GM12878 (cell line): ENCODE measurements around the gene CHAF1A.
A peak's percentile ranks its signal among the peaks of the same experiment; 100 is the strongest.

Experiments used
- CBFB ChIP-seq: IDR thresholded peaks from 2 replicates; pipeline ENCODE4 v1.6.1; 2016; ENCODE audit warnings: antibody characterized with exemption, low read depth
- CEBPB ChIP-seq, 2 experiments: fragments of 150-350 bp in 1 of 2; IDR thresholded peaks; 2 replicates each; pipeline ENCODE4 v1.6.1; 2012 to 2014; ENCODE audit warnings: low read depth in 2 of 2, low read length in 2 of 2, borderline replicate concordance in 1 of 2, inconsistent platforms in 1 of 2
- CREM ChIP-seq: IDR thresholded peaks from 2 replicates; pipeline ENCODE4 v1.6.1; 2014; ENCODE audit warnings: antibody characterized with exemption, low read depth
- EZH2 ChIP-seq: IDR thresholded peaks from 2 replicates; pipeline ENCODE4 v1.6.1; 2012; ENCODE audit warnings: low read depth, mild to moderate bottlenecking, control low read depth, inconsistent platforms, low read length, borderline replicate concordance; ENCODE audit not compliant: control insufficient read depth
- FOS ChIP-seq: IDR thresholded peaks from 3 replicates; pipeline ENCODE4 v1.6.1; 2011; ENCODE audit warnings: borderline replicate concordance; ENCODE audit not compliant: insufficient read length; ENCODE audit errors: extremely low read depth
- GABPA ChIP-seq: IDR thresholded peaks from 2 replicates; pipeline ENCODE4 v1.6.1; 2014; ENCODE audit warnings: antibody characterized with exemption, low read depth, mild to moderate bottlenecking, inconsistent platforms
- NR2C1 ChIP-seq: fragments of 450-650 bp; IDR thresholded peaks from 2 replicates; pipeline ENCODE4 v1.6.1; 2017; ENCODE audit warnings: antibody characterized with exemption, mild to moderate bottlenecking, moderate library complexity
- POLR2A ChIP-seq: IDR thresholded peaks from 2 replicates; pipeline ENCODE4 v1.6.1; 2011; ENCODE audit warnings: low read depth, mild to moderate bottlenecking, low read length
- POLR2AphosphoS5 ChIP-seq: IDR thresholded peaks from 2 replicates; pipeline ENCODE4 v1.6.1; 2011; ENCODE audit warnings: mild to moderate bottlenecking, low read length, inconsistent platforms
- TARDBP ChIP-seq: IDR thresholded peaks from 2 replicates; pipeline ENCODE4 v1.6.1; 2016; ENCODE audit warnings: borderline replicate concordance
- TCF12 ChIP-seq: IDR thresholded peaks from 2 replicates; pipeline ENCODE4 v1.6.1; 2011; ENCODE audit warnings: low read depth, mild to moderate bottlenecking, low read length
- ZNF274 ChIP-seq: IDR thresholded peaks from one replicate; pipeline ENCODE4 v1.8.0; 2011; ENCODE audit not compliant: insufficient read length, insufficient read depth
- TF ChIP-seq, protein P1 (sequence below), 3 experiments: IDR thresholded peaks in 2 of 3; conservative IDR thresholded peaks in 1 of 3; 2 replicates each; pipeline ENCODE4 v1.5.1; 2011; ENCODE audit warnings: low read depth in 3 of 3, low read length in 3 of 3, mild to moderate bottlenecking in 3 of 3, control low read depth in 2 of 3, moderate library complexity in 2 of 3, inconsistent platforms in 1 of 3, mixed read lengths in 1 of 3; ENCODE audit not compliant: control insufficient read depth in 2 of 3, insufficient read depth in 1 of 3; ENCODE audit errors: extremely low read depth in 1 of 3
- TF ChIP-seq, protein P2 (sequence below): IDR thresholded peaks from 2 replicates; pipeline ENCODE4 v1.6.1; 2011; ENCODE audit warnings: borderline replicate concordance, low read depth, mild to moderate bottlenecking, moderate library complexity, mixed read lengths, low read length; ENCODE audit not compliant: insufficient read depth; ENCODE audit errors: extremely low read length

DNA sequence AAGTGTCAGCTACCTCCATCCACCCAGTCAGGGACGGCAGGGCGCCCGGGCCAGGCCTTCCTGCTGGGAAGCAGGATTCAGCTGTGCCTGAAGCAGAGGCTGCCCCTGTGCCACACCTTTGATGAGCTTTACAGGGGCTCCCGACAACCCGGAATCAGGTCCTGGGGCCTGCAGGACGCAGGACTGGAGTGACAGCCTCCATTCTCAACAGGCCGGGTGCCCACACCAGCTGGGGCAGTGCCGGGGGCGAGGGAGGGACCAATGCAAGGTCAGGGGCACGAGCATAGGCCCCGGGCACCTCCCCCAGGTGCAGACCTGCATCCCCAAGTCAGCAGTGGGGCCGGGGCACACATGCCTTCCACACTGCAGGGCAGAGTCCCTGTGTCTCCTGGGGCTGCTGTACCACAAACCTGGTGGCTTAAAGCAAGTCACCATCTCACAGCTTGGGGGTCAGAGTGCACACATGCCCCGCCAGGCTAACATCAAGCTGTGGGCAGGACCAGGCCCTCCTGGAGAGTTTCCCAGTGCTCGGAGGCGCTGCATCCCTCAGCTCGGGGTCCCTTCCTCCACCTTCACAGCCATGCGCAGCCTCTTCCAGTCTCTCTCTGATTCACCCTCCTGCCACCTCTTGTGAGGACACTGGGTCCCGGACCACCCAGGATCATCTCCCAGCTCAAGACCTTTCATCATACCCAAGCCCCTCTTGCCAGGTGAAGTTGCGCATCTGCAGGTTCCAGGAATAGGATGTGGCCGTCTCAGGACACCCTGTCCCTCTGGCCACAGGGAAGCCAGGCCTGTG lies 41.7 kb downstream of the CHAF1A start:
- TF ChIP-seq ZNF274 (no peak), CEBPB (IDR thresholded peaks at IDR 0.05; ENCODE audit: borderline replicate concordance in 1 of 2, low read depth in 2 of 2, low read length in 2 of 2) (no peak), POLR2A (peak; percentile 45; the same call in 1 of the 2 replicates), FOS (no peak), TCF12 (no peak), GABPA (no peak), NR2C1 (no peak), POLR2AphosphoS5 (peak; percentile 42; the same call in 1 of the 2 replicates), CBFB (no peak), CREM (no peak), TARDBP (no peak), EZH2 (no peak)
- TF ChIP-seq, protein P1, sequence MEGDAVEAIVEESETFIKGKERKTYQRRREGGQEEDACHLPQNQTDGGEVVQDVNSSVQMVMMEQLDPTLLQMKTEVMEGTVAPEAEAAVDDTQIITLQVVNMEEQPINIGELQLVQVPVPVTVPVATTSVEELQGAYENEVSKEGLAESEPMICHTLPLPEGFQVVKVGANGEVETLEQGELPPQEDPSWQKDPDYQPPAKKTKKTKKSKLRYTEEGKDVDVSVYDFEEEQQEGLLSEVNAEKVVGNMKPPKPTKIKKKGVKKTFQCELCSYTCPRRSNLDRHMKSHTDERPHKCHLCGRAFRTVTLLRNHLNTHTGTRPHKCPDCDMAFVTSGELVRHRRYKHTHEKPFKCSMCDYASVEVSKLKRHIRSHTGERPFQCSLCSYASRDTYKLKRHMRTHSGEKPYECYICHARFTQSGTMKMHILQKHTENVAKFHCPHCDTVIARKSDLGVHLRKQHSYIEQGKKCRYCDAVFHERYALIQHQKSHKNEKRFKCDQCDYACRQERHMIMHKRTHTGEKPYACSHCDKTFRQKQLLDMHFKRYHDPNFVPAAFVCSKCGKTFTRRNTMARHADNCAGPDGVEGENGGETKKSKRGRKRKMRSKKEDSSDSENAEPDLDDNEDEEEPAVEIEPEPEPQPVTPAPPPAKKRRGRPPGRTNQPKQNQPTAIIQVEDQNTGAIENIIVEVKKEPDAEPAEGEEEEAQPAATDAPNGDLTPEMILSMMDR (IDR thresholded peaks at IDR 0.05 in 2 of 3, conservative IDR thresholded peaks at IDR 0.05 in 1 of 3; ENCODE audit: control insufficient read depth in 2 of 3, extremely low read depth in 1 of 3, insufficient read depth in 1 of 3, low read depth in 3 of 3, low read length in 3 of 3), result no peak
- TF ChIP-seq, protein P2, sequence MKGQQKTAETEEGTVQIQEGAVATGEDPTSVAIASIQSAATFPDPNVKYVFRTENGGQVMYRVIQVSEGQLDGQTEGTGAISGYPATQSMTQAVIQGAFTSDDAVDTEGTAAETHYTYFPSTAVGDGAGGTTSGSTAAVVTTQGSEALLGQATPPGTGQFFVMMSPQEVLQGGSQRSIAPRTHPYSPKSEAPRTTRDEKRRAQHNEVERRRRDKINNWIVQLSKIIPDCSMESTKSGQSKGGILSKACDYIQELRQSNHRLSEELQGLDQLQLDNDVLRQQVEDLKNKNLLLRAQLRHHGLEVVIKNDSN, result no peak
